Neural cell (in vitro differentiated cells): Measurements from ENCODE around the gene RPS19BP1. TPM values are rescaled to one million over a fixed set of nuclear protein-coding genes. Genes with fewer than 3 reads are reported as not detected.

ENCODE experiments used
- H2AFZ ChIP-seq: fragments of 200-600, 300-800 bp; sonication (generic), shearing (Covaris generic); 2 replicates; pipeline ENCODE4 v1.6.0; 2014; ENCODE audit warnings: low read depth, mild to moderate bottlenecking, antibody characterized with exemption, low read length, moderate library complexity
- H3F3A ChIP-seq: fragments of 200-600 bp; shearing (Covaris generic); 2 replicates; pipeline ENCODE4 v1.6.1; 2016; ENCODE audit warnings: mild to moderate bottlenecking, moderate library complexity, mixed read lengths, antibody characterized with exemption, low read length; ENCODE audit not compliant: insufficient read depth, poor library complexity, severe bottlenecking
- H3K27ac ChIP-seq: fragments of 200-600, 300-800 bp; sonication (generic), shearing (Covaris generic); 2 replicates; pipeline ENCODE4 v1.5.1; 2014; ENCODE audit warnings: mild to moderate bottlenecking, low read length, moderate library complexity
- H3K27me3 ChIP-seq: fragments of 300-800, 200-600 bp; sonication (generic), shearing (Covaris generic); 2 replicates; pipeline ENCODE4 v1.6.0; 2014; ENCODE audit warnings: mild to moderate bottlenecking, low read depth, low read length, moderate library complexity; ENCODE audit not compliant: insufficient read depth
- H3K36me3 ChIP-seq: fragments of 300-800, 200-600 bp; sonication (generic), shearing (Covaris generic); 2 replicates; pipeline ENCODE4 v1.5.1; 2014; ENCODE audit warnings: mild to moderate bottlenecking, antibody characterized with exemption, low read length, moderate library complexity; ENCODE audit not compliant: insufficient read depth
- H3K4me2 ChIP-seq: fragments of 300-800, 200-600 bp; sonication (generic), shearing (Covaris generic); 2 replicates; pipeline ENCODE4 v1.6.0; 2014; ENCODE audit warnings: mild to moderate bottlenecking, low read length
- H3K4me3 ChIP-seq: fragments of 300-800, 200-600 bp; sonication (generic), shearing (Covaris generic); 2 replicates; pipeline ENCODE4 v1.5.1; 2014; ENCODE audit warnings: mild to moderate bottlenecking, low read length, moderate library complexity
- H3K79me2 ChIP-seq: fragments of 200-600 bp; shearing (Covaris generic); replicated peaks from 2 replicates; pipeline ENCODE4 v1.6.0; 2014; ENCODE audit warnings: mild to moderate bottlenecking, low read length, moderate library complexity; ENCODE audit not compliant: insufficient read depth
- H3K9ac ChIP-seq: fragments of 300-800, 200-600 bp; sonication (generic), shearing (Covaris generic); 2 replicates; pipeline ENCODE4 v1.6.1; 2016; ENCODE audit warnings: mild to moderate bottlenecking, low read length, mixed read lengths
- H3K9me2 ChIP-seq: fragments of 200-600 bp; shearing (Covaris generic); 2 replicates; pipeline ENCODE4 v1.6.1; 2016; ENCODE audit warnings: mild to moderate bottlenecking, low read length, mixed read lengths; ENCODE audit not compliant: insufficient read depth
- H3K9me3 ChIP-seq: fragments of 200-600, 300-800 bp; sonication (generic), shearing (Covaris generic); 2 replicates; pipeline ENCODE4 v1.6.1; 2016; ENCODE audit warnings: mild to moderate bottlenecking, mixed run types, low read length, moderate library complexity, mixed read lengths
- H4K20me1 ChIP-seq: fragments of 200-600 bp; shearing (Covaris generic); 2 replicates; pipeline ENCODE4 v1.6.1; 2016; ENCODE audit warnings: mild to moderate bottlenecking, mixed run types; ENCODE audit not compliant: insufficient read depth
- CTCF ChIP-seq: fragments of 450-650 bp; IDR thresholded peaks from 2 replicates; pipeline ENCODE4 v1.5.1; 2014; ENCODE audit warnings: antibody characterized with exemption, mild to moderate bottlenecking, moderate library complexity; ENCODE audit not compliant: poor library complexity, severe bottlenecking
- EP300 ChIP-seq: fragments of 450-650 bp; conservative IDR thresholded peaks from 2 replicates; pipeline ENCODE4 v1.6.1; 2014; ENCODE audit warnings: antibody characterized with exemption, mild to moderate bottlenecking, moderate library complexity; ENCODE audit not compliant: poor library complexity, severe bottlenecking
- EZH2 ChIP-seq: fragments of 200-600, 300-800 bp; shearing (Covaris generic), sonication (generic); IDR thresholded peaks from 2 replicates; pipeline ENCODE4 v1.6.1; 2014; ENCODE audit warnings: antibody characterized with exemption, low read length, borderline replicate concordance, mild to moderate bottlenecking; ENCODE audit not compliant: insufficient read depth, poor library complexity, severe bottlenecking
- MXI1 ChIP-seq: fragments of 450-650 bp; conservative IDR thresholded peaks from 2 replicates; pipeline ENCODE4 v1.6.1; 2014; ENCODE audit warnings: antibody characterized with exemption, mild to moderate bottlenecking; ENCODE audit not compliant: poor library complexity, severe bottlenecking
- POLR2AphosphoS5 ChIP-seq: IDR thresholded peaks from 2 replicates; pipeline ENCODE4 v1.6.1; 2012
- RAD21 ChIP-seq: fragments of 450-650 bp; conservative IDR thresholded peaks from 2 replicates; pipeline ENCODE4 v1.6.1; 2014; ENCODE audit warnings: antibody characterized with exemption, mild to moderate bottlenecking, moderate library complexity
- REST ChIP-seq: IDR thresholded peaks from 2 replicates; pipeline ENCODE4 v1.6.1; 2012; ENCODE audit warnings: borderline replicate concordance
- SMC3 ChIP-seq: fragments of 450-650 bp; conservative IDR thresholded peaks from 2 replicates; pipeline ENCODE4 v1.6.1; 2014; ENCODE audit warnings: antibody characterized with exemption, mild to moderate bottlenecking, moderate library complexity; ENCODE audit not compliant: poor library complexity
- TAF1 ChIP-seq: IDR thresholded peaks from 2 replicates; pipeline ENCODE4 v1.6.1; 2012; ENCODE audit warnings: low read depth
- polyA plus RNA-seq: library from polyadenylated mRNA; depleted of rRNA; stranded (reverse); fragments of >200 nt; gene quantifications from 2 replicates; pipeline ENCODE4 v1.2.3, GENCODE V29; 2014

The RPS19BP1 gene
- polyA plus RNA-seq, 1 donor from 2014 or later = 164 TPM

GRCh38 chr22:39576027-39576426 is 43.5 kb upstream of the RPS19BP1 start:
- Histone ChIP-seq H3K4me2 (no peak overlapping the region), H3K9me2 (no peaks in the 10 kb centered on the region), H3F3A (no peaks in the 10 kb centered on the region)

GRCh38 chr22:39575552-39575825 is 42.9 kb upstream of the RPS19BP1 start:
- no peaks in the 10 kb centered on the region for H3K79me2 ChIP-seq
- H3F3A ChIP-seq = no peaks in the 10 kb centered on the region
- no peaks in the 10 kb centered on the region for H3K9me2 ChIP-seq
- H3K9ac ChIP-seq = no peak overlapping the region
- no peak overlapping the region for H2AFZ ChIP-seq
- no peaks in the 10 kb centered on the region for H3K9me3 ChIP-seq
- no peak overlapping the region for H3K27ac ChIP-seq
- no peak overlapping the region for H3K4me3 ChIP-seq
- no peaks in the 10 kb centered on the region for H3K27me3 ChIP-seq
- no peak overlapping the region for H3K4me2 ChIP-seq
- no peaks in the 10 kb centered on the region for H3K36me3 ChIP-seq
- no peaks in the 10 kb centered on the region for H4K20me1 ChIP-seq
- no peak for TF ChIP-seq POLR2AphosphoS5
- no peak for TF ChIP-seq CTCF
- TF ChIP-seq EZH2 = no peak
- no peak for TF ChIP-seq EP300
- TF ChIP-seq SMC3 = no peak
- no peak for TF ChIP-seq MXI1
- no peak for TF ChIP-seq RAD21

More at GRCh38 chr22:39576027-39576426, 43.5 kb upstream of the RPS19BP1 start:
- no peak for TF ChIP-seq EP300
- TF ChIP-seq REST = no peak
- TF ChIP-seq RAD21 = no peak
- TF ChIP-seq CTCF = no peak
- no peak for TF ChIP-seq TAF1
- no peak for TF ChIP-seq MXI1
- TF ChIP-seq EZH2 = no peak
- TF ChIP-seq POLR2AphosphoS5 = no peak
- no peak for TF ChIP-seq SMC3
- Histone ChIP-seq H3K27me3 (no peaks in the 10 kb centered on the region), H3K9me3 (no peaks in the 10 kb centered on the region), H3K79me2 (no peaks in the 10 kb centered on the region), H3K36me3 (no peaks in the 10 kb centered on the region), H3K9ac (no peak overlapping the region), H2AFZ (no peak overlapping the region), H4K20me1 (no peaks in the 10 kb centered on the region), H3K4me3 (no peak overlapping the region), H3K27ac (no peak overlapping the region)
